GM18507 (cell line): ENCODE measurements around the gene SYNPR.

Source experiments
- DNase-seq: peaks from one replicate; pipeline ENCODE4 v3.0.0; 2011; ENCODE audit warnings: low read depth; ENCODE audit not compliant: insufficient read length; ENCODE audit errors: extremely low spot score
- FAIRE-seq: peaks from 2 replicates; lab custom pipeline; 2011; peaks lifted over from hg19 to GRCh38; lab: Jason Lieb, UNC

SYNPR gene

DNA sequence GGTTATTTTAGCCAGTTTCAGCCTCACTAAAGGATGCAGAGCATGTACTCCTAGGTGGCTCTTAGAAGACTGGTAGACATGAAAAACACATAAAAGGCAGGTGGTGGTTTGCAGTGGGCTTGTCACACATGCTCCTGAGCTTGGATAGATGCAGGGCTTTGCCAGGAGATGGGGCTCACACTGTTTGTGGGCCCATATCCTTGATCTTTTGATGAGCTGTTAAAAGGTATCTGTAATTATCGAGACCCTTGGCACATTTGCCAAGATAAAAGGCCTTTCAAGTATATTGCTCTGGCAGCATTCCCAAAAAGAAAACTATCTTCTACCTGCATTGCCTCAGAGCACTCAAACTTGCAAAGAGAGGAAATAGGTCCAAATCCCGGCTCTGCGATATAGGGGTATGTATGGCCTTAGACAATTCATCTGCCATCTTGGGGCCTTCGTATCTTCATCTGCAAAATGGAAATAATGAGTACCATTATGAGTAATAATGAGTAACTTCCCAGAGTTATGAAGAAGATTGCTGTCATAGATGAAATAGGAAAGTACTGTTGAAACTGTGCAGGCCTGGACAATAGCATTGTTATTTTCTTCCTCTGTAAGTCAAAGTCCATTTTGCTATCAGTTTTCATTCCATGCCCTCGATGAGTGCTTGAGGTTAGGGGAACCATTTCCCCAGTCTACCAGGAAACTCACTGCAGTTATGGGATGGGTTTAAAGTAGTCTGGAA is 172.7 kb downstream of the SYNPR start:
- FAIRE-seq (no peak), DNase-seq (no peak)

DNA sequence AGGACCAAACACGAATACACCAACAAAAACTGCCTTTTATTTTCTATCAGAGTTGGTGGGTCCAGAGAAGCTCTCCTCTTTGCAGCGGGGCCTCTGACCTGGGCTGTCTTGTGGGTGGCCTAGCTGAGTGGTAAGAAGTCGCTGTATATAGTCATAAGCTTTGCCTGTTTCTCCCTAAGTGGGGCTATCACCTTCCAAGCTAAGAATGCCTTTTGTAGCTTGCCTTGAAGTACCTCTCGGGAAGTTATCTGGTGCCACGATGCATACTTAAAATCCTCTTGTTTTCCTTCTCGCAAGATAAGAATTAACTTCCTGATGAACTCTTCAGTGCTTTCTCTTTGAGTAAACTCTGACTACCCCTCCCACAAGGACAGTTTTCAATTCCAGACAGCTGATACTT is 178.8 kb downstream of the SYNPR start:
- no peak for FAIRE-seq

DNA sequence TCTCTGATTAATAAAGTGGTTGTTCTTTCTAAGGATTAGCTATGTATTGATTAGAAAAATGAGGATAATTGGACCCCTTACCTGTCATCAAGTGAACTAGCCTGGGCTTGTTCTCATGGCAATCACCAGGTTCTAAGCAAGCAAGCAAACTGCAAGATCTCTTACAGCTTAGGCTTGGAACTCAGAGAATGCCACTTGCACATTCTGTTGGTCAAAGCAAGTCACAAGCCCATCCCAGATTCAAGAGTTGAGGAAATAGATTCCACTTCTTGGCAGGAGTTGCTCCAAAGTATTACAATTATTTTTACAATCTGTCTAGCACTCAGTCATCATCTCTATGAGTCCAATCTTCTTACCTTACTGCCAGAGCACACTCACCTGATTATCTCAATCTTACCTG is 180.3 kb downstream of the SYNPR start:
- DNase-seq = no peak
- FAIRE-seq = no peak

More for the DNA sequence above, 178.8 kb downstream of the SYNPR start:
- DNase-seq = no peak

DNA sequence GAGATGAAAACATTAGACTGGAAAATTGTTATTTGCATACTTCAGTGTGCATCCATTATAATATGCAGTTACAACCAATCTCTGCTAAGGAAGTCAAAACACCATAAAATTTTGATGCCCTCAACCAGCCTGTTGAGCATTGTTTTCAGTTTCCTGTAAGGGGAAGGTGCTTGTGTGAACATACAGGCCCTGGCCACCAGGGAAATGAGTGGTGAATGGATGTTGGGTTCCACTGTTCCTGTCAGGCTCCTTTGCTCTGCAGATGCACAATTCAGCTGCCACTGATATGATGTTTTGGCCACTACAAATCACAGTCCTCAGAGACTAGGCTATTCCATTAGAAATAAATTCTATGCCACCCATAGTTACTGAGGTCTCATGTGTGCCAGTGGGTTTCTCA is 184.6 kb downstream of the SYNPR start:
- FAIRE-seq = no peak
- no peak for DNase-seq

DNA sequence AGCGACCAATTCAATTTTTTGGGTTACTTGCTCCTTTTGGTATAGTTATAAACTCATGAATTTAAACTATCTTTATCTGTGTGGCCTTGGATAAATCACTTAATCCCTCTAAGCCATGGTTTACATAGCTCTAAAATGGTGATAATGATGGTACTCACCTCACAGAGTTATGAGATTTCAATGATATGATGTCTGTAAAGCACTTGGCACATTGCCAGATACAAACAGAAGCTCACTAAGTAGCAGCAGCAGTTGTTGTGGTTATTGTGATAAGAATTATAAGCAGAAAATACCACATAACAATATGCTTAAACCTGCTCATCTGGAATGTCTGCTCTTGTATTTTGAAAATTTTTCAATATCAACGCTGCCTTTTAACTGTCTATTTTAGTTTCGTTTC is 189.3 kb downstream of the SYNPR start:
- DNase-seq = no peak
- FAIRE-seq = no peak

DNA sequence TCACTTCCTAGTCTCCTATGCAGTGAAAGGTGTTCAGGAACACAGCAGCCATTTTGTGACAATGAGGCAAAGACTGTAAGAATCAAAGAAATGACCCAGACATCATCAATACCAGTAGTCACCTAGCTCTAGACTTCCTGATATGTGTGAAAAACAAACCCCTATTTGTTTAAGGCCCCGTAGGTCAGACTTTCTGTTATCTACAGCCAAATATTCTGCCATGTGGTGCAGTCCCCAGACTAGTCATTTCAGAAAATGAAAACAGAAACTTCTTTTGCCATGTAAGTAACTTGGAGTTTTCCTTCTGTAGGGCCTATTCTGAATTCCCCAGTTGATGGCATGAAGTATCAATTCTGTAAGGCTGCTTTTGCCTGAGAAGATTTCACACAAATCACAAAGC is 192.6 kb downstream of the SYNPR start:
- FAIRE-seq (no peak), DNase-seq (no peak)

DNA sequence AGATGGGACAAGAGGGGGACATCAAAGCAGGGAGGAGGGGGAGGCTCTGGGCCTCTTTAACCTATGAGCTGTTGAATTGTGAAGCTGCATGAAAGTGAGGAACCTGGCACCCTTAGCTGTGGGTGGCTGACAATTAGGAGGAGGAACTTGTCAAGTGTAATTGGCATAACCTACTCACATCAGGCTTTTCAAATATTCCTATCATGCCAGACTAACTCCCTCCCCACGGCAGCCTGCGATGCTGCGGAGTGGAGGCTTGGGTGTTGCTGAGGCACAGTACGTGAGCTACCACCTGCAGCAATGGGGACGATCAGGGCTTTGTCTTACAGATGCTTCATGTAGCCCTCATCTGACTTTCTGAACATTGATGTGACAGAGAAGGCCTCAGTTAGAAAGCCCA is 193.7 kb downstream of the SYNPR start:
- FAIRE-seq (no peak), DNase-seq (no peak)

DNA sequence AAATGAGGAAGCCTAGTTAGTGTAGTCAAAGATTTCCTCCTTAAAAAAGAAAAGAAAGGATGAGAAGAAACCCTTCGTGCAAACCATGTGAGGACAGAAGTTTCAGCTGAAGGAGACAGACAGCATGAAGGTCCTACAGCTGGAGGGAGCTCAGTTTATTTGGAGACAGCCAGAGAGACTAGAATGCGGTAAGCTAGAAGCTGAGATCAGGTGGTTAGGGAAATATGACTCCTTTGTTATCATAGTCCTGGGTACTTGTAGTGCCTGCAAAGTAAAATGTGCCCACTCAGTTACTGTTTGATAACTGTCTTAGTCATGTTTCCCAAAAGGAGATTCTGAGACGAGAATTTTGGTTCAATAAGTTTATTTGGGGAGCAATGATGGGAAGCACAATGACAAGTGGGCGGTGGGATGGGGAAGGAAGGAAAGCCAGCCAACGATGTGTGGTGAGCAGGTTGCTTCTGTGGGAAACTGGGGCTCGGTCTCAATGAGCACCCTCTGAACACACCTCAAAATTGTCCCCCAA is 195.6 kb downstream of the SYNPR start:
- no peak for DNase-seq
- FAIRE-seq = no peak

DNA sequence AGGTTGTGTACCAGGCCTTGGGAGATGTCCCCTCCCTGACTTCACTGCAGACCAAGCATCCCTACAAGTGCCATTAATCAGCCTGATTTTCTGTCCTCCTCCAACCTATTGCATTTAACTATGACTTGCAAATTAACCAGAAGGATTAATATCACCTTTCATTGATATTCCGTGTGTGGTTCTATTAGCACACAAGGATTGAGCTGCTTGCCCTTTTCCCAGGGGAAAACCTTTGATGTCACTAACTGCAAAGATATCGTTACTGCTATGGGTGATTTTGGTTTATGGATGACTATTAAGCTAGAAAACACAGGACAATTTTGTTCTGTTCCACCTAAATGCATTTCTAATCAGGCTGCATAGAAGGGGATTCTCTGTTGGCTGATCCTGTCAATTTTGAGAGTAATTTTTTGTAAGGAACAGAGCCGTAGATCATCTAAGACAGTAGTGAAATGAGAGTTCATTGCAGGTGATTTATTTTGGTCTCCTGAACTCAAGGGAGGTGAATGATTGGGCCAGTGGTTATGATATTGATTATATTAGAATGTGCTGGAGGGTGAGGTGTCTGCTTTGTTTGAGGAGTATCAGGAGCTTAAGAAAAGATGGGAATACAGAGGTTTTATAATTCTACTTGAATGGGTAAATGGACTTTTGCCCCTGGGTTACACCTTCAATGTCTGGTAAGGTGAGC is 196.9 kb downstream of the SYNPR start:
- DNase-seq = no peak
- no peak for FAIRE-seq

DNA sequence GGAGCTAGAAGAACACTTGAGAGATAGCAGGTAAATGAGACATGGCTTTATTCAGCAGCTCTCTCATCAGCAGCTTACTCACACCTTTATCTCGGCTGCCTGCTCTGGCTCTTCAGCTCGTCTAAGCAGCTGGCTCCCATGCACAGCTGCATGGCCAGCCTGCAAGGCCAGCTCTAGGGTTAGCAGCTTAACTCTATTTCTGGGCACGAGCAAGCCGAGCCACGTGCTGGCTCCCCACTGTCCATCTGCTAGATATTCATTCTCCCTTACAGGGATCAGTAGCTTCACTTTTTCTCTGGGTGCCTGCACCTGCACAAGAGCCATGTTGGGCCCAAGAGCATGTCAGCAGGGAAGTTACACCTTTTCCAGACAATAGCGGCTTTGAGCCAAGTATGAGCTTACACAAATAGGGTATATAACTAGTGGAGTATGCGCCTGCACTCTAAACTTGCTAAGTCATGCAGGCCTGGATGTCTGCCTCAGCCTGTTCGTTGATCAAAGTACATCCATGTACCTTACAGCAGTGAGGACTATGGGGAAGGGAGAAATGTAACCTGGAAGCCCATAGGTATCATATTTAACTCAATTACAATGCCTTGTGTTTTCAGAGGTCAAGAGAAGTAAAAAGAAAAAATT is 199.5 kb downstream of the SYNPR start:
- DNase-seq = no peak
- no peak for FAIRE-seq

DNA sequence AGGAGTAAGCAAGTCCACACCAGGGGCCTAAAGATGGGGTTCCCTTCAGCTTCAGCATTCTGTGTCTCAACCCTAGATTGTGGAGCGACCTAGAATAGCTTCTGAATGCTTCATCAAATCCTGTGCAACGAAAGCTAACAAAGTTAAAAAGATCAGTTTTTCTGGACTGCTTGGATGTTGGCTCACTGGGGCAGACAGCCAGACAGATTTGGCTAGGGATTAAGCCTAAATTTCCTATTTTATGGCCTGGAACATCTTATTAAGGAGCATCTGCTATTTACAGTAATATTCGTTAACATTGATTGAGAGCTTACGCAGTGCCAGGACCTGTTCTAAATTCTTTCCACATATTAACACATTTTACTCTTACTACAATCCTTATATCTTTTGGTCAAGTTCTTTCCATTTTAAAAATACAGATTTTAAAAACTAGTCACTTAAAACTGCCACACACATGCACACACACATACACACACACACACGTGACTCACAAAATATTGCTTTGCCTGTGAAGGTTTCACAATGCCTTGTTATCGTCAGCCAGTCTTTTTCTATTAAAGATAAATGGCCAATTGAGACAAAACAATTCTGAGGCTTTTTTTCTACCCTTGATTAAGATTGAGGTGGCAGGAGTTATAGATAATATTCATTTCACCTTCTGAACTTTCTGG is 201.0 kb downstream of the SYNPR start:
- FAIRE-seq (no peak), DNase-seq (no peak)

DNA sequence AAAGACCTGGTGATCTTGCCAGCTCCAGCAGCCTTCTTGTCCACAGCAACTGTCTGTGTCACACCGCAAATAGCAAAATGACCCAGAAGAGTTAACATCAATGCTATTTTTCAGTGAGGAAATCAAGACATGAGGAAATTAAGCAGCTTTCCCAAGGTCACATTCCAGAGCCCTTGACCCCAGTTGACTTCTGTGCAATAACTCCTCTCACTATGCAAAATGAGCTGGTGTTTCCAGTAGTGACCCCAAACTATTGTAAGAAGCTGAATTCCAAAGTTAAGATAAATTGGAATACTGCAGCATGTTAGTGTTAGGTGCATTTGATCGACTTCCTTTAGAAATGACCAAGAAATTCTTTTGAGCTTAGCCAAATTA is 201.5 kb downstream of the SYNPR start:
- DNase-seq (no peak), FAIRE-seq (no peak)

DNA sequence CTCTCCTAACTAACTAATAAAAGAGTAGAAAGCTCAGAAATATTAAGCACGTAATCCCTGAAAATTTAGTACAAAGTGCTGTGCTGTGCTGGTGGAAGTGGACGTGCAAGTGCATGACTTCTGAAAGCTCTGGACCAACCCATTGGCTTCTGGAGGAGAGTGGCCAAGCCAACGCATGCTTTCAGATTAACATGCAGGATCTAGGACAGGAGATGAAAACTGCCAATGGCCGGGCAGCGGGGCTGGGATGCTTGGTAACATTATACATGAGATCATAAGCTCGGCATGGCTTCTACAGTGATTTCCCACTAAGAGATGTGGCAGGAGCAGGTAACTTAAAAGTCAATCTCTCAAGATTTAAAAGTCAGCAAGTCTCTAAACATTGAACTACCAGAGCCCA is 203.5 kb downstream of the SYNPR start:
- no peak for FAIRE-seq
- DNase-seq = no peak

DNA sequence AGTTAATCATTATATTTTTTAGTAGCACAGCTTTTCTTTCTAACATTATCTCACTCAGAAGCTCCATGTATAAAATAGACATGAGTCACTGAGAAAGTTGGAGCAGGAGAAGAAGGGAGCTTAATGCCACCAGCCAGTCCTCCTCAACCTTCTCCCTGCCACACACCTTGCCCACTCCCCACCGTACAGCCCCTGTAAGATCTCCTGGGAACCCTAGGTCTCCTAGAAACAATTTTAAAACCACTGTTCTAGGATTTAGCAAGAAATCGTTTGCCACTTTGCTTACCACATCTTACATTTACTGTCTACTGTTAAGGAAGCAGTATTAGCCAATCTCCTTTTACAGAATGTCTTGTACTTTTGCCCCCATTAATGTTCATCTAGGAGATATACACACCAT is 204.2 kb downstream of the SYNPR start:
- no peak for FAIRE-seq
- DNase-seq = no peak

DNA sequence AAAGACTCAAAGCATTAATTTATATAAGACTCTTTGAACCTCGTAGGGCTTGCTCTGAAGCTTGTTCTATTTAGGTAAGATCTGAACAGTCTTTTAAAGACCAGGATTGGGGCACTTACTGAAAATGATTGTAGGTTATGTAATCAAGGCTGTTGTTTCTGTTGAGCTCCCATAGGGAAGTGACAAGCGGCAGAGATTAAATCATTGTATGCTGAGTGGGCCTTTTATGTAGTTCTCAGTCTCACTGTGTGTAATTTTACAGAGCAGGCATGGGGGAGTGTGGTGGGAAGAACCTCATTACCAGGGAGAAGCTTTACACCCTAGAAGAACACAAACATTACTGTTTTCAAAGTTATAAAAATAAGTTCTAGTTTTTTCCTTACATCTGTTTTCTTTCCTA is 214.4 kb downstream of the SYNPR start:
- no peak for DNase-seq
- FAIRE-seq = no peak

DNA sequence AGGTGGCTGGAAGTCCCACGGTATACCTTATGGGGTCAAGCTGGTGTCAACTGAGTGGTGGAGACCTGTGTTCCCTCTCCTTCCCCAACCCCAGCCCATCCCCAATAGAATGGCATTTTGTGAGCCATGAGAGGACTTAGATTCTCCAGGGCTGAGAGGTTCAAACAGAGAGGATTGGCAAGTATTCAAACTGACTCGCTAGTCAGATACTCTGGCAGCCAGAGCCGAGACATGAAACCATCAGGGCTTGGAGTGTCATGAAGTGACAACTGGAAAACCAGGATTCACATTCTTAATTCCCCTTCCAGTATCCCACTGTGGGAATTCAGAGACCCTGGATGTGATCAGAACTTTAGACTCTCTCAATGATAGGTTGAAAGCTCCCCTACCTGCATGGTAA is 215.0 kb downstream of the SYNPR start:
- DNase-seq (no peak), FAIRE-seq (no peak)

DNA sequence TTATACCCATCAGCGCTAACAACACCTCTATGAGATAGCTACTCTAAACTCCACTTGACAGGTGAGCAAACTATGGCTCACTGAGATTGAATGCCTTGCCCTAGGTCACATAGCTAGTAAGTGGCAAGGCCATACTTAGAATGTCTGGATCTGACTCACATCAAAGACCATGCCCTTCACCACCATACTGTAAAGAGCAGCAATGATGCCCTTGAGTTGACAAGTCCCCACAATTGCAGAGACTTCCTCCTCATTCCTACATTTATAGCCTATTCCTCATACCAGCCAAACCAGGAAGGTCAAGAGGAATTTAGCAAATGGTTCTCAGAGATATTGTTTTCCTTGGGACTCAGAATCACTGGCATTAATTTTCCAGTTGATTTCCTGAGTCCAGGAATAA is 216.5 kb downstream of the SYNPR start:
- FAIRE-seq (no peak), DNase-seq (no peak)

DNA sequence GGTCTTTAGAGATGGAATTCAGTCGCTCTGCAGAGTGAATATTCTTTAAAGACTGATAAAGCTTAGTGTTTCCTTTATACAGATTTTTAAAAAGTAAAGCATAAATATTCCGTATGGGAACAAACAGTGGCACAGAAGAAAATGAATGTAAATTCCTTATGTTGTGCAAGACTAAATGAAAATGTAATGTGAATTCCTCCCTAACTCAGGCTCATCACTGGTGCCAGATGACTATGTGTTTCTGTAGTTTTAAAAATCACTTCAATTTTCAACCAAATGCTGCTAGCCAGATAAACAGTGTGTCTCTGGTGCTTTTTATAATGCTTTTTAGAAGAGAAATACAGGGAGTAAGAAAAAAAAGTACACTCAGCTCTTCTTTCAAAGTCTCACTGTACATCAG is 219.5 kb downstream of the SYNPR start:
- FAIRE-seq = no peak

DNA sequence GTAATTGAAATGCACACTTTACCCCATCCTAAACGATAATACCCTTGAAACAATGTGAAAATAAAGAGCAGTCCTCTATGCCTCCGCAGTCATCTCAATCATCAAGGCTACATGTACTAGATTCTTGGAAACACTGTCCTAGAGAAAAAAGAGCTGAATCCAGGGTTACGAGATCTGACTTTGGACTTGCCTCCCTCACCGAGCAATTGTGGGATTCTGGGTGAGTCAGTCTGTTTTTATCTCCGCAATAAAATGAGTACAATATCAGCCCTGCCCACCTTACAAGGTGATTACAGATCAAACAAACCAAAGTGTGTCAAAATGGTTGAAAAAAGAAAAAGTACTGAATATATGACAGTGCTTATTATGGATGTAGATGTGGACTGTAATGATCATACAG is 222.1 kb downstream of the SYNPR start:
- no peak for FAIRE-seq
- DNase-seq = no peak

More for the DNA sequence above, 219.5 kb downstream of the SYNPR start:
- DNase-seq = no peak

DNA sequence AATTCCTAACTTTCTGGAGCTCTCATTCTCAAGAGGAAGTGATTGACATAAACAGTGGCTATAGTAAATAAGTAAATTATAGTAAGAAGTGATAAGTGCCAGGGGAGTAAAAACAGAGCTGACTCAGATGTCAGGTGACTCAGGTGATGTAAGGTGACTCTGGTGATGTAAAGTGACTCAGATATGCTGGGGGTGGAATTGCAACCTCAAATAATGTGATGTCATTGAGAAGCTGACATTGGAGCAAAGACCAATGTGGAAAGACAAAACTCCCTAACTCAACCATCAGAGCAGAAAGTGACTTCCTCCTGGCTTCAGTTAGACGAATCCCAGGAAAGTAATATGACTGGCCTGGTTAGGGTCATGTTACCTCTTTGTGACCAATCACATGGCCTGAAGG is 230.2 kb downstream of the SYNPR start:
- FAIRE-seq (no peak), DNase-seq (no peak)
